Measurements from ENCODE around the gene GAS2L2. TPM values are rescaled to one million over a fixed set of nuclear protein-coding genes. Genes with fewer than 3 reads are reported as not detected.

The GAS2L2 gene
- total RNA-seq, 1 experiment from 2014 or later = 0.15 TPM

DNA sequence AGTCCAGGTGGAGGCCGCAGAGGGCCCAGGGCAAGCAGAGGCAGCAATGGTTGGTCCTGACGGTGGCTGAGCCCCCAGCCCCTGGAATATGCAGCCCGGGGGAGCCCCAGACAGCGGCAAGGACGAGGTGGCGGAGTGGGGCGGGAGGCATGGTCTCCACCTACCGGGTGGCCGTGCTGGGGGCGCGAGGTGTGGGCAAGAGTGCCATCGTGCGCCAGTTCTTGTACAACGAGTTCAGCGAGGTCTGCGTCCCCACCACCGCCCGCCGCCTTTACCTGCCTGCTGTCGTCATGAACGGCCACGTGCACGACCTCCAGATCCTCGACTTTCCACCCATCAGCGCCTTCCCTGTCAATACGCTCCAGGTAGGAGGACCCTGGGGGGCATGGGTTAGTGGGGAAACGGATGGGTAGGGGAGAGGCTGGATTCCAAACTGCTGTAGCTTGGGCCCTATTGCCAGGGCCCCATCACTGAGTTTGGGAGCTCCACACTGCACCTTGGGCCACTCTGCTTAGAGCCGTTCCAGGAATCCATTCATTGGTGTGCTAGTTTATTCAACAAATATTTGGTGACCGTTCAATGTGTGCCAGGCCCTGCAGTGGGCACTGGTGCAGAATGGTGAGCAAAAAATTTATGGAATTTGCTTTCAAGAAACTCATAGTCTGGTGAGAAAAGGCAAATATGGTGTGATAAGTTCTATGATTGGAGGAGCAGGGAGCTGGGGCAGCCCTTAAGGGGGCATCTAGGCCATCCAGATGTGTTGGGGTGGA lies 17.8 kb downstream of the GAS2L2 start (continued):
- TF ChIP-seq, protein P1, sequence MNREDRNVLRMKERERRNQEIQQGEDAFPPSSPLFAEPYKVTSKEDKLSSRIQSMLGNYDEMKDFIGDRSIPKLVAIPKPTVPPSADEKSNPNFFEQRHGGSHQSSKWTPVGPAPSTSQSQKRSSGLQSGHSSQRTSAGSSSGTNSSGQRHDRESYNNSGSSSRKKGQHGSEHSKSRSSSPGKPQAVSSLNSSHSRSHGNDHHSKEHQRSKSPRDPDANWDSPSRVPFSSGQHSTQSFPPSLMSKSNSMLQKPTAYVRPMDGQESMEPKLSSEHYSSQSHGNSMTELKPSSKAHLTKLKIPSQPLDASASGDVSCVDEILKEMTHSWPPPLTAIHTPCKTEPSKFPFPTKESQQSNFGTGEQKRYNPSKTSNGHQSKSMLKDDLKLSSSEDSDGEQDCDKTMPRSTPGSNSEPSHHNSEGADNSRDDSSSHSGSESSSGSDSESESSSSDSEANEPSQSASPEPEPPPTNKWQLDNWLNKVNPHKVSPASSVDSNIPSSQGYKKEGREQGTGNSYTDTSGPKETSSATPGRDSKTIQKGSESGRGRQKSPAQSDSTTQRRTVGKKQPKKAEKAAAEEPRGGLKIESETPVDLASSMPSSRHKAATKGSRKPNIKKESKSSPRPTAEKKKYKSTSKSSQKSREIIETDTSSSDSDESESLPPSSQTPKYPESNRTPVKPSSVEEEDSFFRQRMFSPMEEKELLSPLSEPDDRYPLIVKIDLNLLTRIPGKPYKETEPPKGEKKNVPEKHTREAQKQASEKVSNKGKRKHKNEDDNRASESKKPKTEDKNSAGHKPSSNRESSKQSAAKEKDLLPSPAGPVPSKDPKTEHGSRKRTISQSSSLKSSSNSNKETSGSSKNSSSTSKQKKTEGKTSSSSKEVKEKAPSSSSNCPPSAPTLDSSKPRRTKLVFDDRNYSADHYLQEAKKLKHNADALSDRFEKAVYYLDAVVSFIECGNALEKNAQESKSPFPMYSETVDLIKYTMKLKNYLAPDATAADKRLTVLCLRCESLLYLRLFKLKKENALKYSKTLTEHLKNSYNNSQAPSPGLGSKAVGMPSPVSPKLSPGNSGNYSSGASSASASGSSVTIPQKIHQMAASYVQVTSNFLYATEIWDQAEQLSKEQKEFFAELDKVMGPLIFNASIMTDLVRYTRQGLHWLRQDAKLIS (CRISPR knock-in tag; IDR thresholded peaks at IDR 0.05; ENCODE audit: borderline replicate concordance) = no peak
- no peak for TF ChIP-seq ZNF121 (CRISPR knock-in tag; IDR thresholded peaks at IDR 0.05)
- TF ChIP-seq, protein P2, sequence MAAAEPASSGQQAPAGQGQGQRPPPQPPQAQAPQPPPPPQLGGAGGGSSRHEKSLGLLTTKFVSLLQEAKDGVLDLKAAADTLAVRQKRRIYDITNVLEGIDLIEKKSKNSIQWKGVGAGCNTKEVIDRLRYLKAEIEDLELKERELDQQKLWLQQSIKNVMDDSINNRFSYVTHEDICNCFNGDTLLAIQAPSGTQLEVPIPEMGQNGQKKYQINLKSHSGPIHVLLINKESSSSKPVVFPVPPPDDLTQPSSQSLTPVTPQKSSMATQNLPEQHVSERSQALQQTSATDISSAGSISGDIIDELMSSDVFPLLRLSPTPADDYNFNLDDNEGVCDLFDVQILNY (CRISPR knock-in tag; IDR thresholded peaks at IDR 0.05) = no peak
- TF ChIP-seq OVOL2 (CRISPR knock-in tag; IDR thresholded peaks at IDR 0.05; ENCODE audit: borderline replicate concordance) = no peak
- no peak for TF ChIP-seq ZNF138 (CRISPR knock-in tag; conservative IDR thresholded peaks at IDR 0.05)
- no peak for TF ChIP-seq MYBL2 (CRISPR knock-in tag; IDR thresholded peaks at IDR 0.05)

DNA sequence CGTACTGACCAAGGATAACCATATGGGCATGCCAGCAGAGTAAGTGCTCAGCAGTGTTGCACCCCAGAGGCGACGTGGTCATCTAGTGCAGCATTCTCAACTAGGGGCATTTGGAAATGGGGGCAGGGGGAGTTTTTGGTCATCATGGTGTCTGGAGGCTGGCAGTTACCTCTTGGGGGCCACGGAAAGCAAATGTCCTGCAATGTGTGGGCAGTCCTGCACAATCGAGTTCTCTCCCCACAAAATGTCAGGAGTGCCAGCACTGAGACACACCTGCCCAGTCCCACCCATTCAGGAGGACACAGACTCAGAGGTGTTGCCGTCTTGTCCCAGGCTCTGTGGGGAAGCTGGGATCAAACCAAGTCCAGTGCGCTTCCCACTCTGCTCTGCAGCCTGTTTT lies 18.6 kb downstream of the GAS2L2 start:
- no peak for DNase-seq (ENCODE audit: low spot score)
- POLR2A ChIA-PET = no interaction called here
- CTCF ChIA-PET = no interaction called here
- no peaks in the 10 kb centered on the region for H3K9me3 Mint-ChIP-seq
- no peaks in the 10 kb centered on the region for H3K36me3 Mint-ChIP-seq
- H3K27me3 Mint-ChIP-seq (ENCODE audit: low read depth) = peaks cover 25% of the 10 kb centered on the region
- TF ChIP-seq FOXJ3 (CRISPR knock-in tag; IDR thresholded peaks at IDR 0.05; ENCODE audit: borderline replicate concordance) (no peak), ZNF232 (CRISPR knock-in tag; IDR thresholded peaks at IDR 0.05) (no peak), ETV6 (CRISPR knock-in tag; IDR thresholded peaks at IDR 0.05) (no peak), EMX1 (CRISPR knock-in tag; IDR thresholded peaks at IDR 0.05) (no peak), IRF2 (CRISPR knock-in tag; IDR thresholded peaks at IDR 0.05; ENCODE audit: borderline replicate concordance, low read depth) (no peak), TCF7 (CRISPR knock-in tag; IDR thresholded peaks at IDR 0.05; ENCODE audit: low read depth) (no peak), NFE2L1 (CRISPR knock-in tag; IDR thresholded peaks at IDR 0.05) (no peak), KAT7 (CRISPR knock-in tag; IDR thresholded peaks at IDR 0.05; ENCODE audit: borderline replicate concordance) (no peak), ZNF671 (CRISPR knock-in tag; IDR thresholded peaks at IDR 0.05) (no peak), MYBL2 (CRISPR knock-in tag; IDR thresholded peaks at IDR 0.05) (no peak), TP53 (CRISPR knock-in tag; IDR thresholded peaks at IDR 0.05) (no peak)
- TF ChIP-seq, protein P3, sequence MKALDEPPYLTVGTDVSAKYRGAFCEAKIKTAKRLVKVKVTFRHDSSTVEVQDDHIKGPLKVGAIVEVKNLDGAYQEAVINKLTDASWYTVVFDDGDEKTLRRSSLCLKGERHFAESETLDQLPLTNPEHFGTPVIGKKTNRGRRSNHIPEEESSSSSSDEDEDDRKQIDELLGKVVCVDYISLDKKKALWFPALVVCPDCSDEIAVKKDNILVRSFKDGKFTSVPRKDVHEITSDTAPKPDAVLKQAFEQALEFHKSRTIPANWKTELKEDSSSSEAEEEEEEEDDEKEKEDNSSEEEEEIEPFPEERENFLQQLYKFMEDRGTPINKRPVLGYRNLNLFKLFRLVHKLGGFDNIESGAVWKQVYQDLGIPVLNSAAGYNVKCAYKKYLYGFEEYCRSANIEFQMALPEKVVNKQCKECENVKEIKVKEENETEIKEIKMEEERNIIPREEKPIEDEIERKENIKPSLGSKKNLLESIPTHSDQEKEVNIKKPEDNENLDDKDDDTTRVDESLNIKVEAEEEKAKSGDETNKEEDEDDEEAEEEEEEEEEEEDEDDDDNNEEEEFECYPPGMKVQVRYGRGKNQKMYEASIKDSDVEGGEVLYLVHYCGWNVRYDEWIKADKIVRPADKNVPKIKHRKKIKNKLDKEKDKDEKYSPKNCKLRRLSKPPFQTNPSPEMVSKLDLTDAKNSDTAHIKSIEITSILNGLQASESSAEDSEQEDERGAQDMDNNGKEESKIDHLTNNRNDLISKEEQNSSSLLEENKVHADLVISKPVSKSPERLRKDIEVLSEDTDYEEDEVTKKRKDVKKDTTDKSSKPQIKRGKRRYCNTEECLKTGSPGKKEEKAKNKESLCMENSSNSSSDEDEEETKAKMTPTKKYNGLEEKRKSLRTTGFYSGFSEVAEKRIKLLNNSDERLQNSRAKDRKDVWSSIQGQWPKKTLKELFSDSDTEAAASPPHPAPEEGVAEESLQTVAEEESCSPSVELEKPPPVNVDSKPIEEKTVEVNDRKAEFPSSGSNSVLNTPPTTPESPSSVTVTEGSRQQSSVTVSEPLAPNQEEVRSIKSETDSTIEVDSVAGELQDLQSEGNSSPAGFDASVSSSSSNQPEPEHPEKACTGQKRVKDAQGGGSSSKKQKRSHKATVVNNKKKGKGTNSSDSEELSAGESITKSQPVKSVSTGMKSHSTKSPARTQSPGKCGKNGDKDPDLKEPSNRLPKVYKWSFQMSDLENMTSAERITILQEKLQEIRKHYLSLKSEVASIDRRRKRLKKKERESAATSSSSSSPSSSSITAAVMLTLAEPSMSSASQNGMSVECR (CRISPR knock-in tag; IDR thresholded peaks at IDR 0.05; ENCODE audit: borderline replicate concordance) = no peak
- TF ChIP-seq, protein P4, sequence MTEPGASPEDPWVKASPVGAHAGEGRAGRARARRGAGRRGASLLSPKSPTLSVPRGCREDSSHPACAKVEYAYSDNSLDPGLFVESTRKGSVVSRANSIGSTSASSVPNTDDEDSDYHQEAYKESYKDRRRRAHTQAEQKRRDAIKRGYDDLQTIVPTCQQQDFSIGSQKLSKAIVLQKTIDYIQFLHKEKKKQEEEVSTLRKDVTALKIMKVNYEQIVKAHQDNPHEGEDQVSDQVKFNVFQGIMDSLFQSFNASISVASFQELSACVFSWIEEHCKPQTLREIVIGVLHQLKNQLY (CRISPR knock-in tag; IDR thresholded peaks at IDR 0.05) = no peak
- TF ChIP-seq, protein P5, sequence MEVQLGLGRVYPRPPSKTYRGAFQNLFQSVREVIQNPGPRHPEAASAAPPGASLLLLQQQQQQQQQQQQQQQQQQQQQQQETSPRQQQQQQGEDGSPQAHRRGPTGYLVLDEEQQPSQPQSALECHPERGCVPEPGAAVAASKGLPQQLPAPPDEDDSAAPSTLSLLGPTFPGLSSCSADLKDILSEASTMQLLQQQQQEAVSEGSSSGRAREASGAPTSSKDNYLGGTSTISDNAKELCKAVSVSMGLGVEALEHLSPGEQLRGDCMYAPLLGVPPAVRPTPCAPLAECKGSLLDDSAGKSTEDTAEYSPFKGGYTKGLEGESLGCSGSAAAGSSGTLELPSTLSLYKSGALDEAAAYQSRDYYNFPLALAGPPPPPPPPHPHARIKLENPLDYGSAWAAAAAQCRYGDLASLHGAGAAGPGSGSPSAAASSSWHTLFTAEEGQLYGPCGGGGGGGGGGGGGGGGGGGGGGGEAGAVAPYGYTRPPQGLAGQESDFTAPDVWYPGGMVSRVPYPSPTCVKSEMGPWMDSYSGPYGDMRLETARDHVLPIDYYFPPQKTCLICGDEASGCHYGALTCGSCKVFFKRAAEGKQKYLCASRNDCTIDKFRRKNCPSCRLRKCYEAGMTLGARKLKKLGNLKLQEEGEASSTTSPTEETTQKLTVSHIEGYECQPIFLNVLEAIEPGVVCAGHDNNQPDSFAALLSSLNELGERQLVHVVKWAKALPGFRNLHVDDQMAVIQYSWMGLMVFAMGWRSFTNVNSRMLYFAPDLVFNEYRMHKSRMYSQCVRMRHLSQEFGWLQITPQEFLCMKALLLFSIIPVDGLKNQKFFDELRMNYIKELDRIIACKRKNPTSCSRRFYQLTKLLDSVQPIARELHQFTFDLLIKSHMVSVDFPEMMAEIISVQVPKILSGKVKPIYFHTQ (CRISPR knock-in tag; IDR thresholded peaks at IDR 0.05) = no peak
- TF ChIP-seq, protein P6, sequence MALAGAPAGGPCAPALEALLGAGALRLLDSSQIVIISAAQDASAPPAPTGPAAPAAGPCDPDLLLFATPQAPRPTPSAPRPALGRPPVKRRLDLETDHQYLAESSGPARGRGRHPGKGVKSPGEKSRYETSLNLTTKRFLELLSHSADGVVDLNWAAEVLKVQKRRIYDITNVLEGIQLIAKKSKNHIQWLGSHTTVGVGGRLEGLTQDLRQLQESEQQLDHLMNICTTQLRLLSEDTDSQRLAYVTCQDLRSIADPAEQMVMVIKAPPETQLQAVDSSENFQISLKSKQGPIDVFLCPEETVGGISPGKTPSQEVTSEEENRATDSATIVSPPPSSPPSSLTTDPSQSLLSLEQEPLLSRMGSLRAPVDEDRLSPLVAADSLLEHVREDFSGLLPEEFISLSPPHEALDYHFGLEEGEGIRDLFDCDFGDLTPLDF (CRISPR knock-in tag; IDR thresholded peaks at IDR 0.05) = no peak
- ATAC-seq = no peak
- H3K4me3 Mint-ChIP-seq = no peak overlapping the region
- H3K4me1 Mint-ChIP-seq = peaks cover 19% of the 10 kb centered on the region
- H3K27ac Mint-ChIP-seq = no peak overlapping the region
